OCI-LY7 (cell line): ENCODE measurements around the gene IL22RA2. TPM values are rescaled to one million over a fixed set of nuclear protein-coding genes. Genes with fewer than 3 reads are reported as not detected.

Experiments used
- BruUV-seq: library from RNA; stranded (reverse); fragments of 400-500 nt; replicated peaks from 2 replicates; lab custom pipeline; 2021; lab: Mats Ljungman, UMichigan
- CTCF ChIA-PET: fragments of 300-600 bp; sonication (Branson Sonifier 250); formaldehyde crosslinking; loops from one replicate; lab custom pipeline; 2022; ENCODE audit warnings: antibody characterized with exemption; ENCODE audit not compliant: unreplicated experiment; lab: Charles Lee
- POLR2A ChIA-PET: fragments of 300-600 bp; sonication (Branson Sonifier 250); formaldehyde crosslinking; loops from one replicate; lab custom pipeline; 2022; ENCODE audit warnings: antibody characterized with exemption; lab: Charles Lee
- DNase-seq: peaks from one replicate; pipeline ENCODE4 v3.0.0-alpha.2; 2015; ENCODE audit warnings: low spot score
- H2AFZ ChIP-seq: fragments of 200-600 bp; sonication (generic), shearing (Covaris generic); 2 replicates; pipeline ENCODE4 v1.6.1; 2014; ENCODE audit warnings: mild to moderate bottlenecking, antibody characterized with exemption, low read length, moderate library complexity
- H3K27ac ChIP-seq: fragments of 200-600 bp; sonication (generic); 2 replicates; pipeline ENCODE4 v1.5.1; 2014; ENCODE audit warnings: mixed run types, low read depth, mild to moderate bottlenecking, moderate library complexity, low read length, inconsistent platforms; ENCODE audit not compliant: poor library complexity, severe bottlenecking
- H3K36me3 ChIP-seq: fragments of 200-600 bp; sonication (generic); 2 replicates; pipeline ENCODE4 v1.6.1; 2014; ENCODE audit warnings: mild to moderate bottlenecking, antibody characterized with exemption, low read length, moderate library complexity, mixed read lengths; ENCODE audit not compliant: insufficient read depth
- H3K4me1 ChIP-seq: fragments of 200-600 bp; sonication (generic); 2 replicates; pipeline ENCODE4 v1.5.1; 2014; ENCODE audit warnings: mild to moderate bottlenecking, low read length; ENCODE audit not compliant: insufficient read depth, poor library complexity, severe bottlenecking
- H3K4me2 ChIP-seq: fragments of 200-600 bp; sonication (generic); 2 replicates; pipeline ENCODE4 v1.6.1; 2014; ENCODE audit warnings: mild to moderate bottlenecking, low read length
- H3K4me3 ChIP-seq: fragments of 200-600 bp; sonication (generic); 2 replicates; pipeline ENCODE4 v1.5.1; 2014; ENCODE audit warnings: mild to moderate bottlenecking, low read depth, low read length; ENCODE audit not compliant: poor library complexity, severe bottlenecking
- H3K79me2 ChIP-seq: fragments of 200-600 bp; sonication (generic); 2 replicates; pipeline ENCODE4 v1.6.1; 2016; ENCODE audit warnings: low read depth, mild to moderate bottlenecking, low read length, moderate library complexity, mixed read lengths; ENCODE audit not compliant: insufficient read depth
- H3K9me2 ChIP-seq: fragments of 200-600 bp; sonication (generic); 2 replicates; pipeline ENCODE4 v1.6.1; 2016; ENCODE audit warnings: mild to moderate bottlenecking, low read length, mixed read lengths; ENCODE audit not compliant: insufficient read depth
- H3K9me3 ChIP-seq: fragments of 200-600 bp; sonication (generic); 2 replicates; pipeline ENCODE4 v1.6.1; 2014; ENCODE audit warnings: mild to moderate bottlenecking, mixed run types, low read length, mixed read lengths
- H4K20me1 ChIP-seq: fragments of 200-600 bp; sonication (generic); 2 replicates; pipeline ENCODE4 v1.6.1; 2014; ENCODE audit warnings: mild to moderate bottlenecking, antibody characterized with exemption, low read length, moderate library complexity, mixed read lengths; ENCODE audit not compliant: insufficient read depth
- CTCF ChIP-seq: fragments of 200-600 bp; sonication (generic); conservative IDR thresholded peaks from 2 replicates; pipeline ENCODE4 v1.5.1; 2014; ENCODE audit warnings: mild to moderate bottlenecking, antibody characterized with exemption, low read length, moderate library complexity, mixed read lengths
- EZH2phosphoT487 ChIP-seq: fragments of 200-600 bp; sonication (generic); IDR thresholded peaks from 2 replicates; pipeline ENCODE4 v1.6.1; 2018; ENCODE audit warnings: low read depth, borderline replicate concordance, mild to moderate bottlenecking, mixed run types, antibody characterized with exemption, low read length, moderate library complexity, mixed read lengths
- intact Hi-C: fragments of 100-400 bp; cut with micrococcal nuclease; formaldehyde crosslinking; loops from one replicate; pipeline ENCODE4 v1.10.0; 2022; ENCODE audit not compliant: unreplicated experiment
- total RNA-seq, 2 experiments: library from RNA; depleted of rRNA in 1 of 2; stranded (reverse); fragments of >200 nt in 1 of 2; shearing (Covaris generic) in 1 of 2; gene quantifications; 2 replicates each; pipeline ENCODE4 v1.2.3, GENCODE V29; 2014 to 2022

The IL22RA2 gene
- total RNA-seq, 2 experiments from 2014 or later, result not detected

GRCh38 chr6:137116807-137117206 lies 56.6 kb downstream of the IL22RA2 start:
- DNase-seq, result no peak
- intact Hi-C loops, result no loop called here
- H4K20me1 ChIP-seq, result no peaks in the 10 kb centered on the region
- H2AFZ ChIP-seq, result no peak overlapping the region
- H3K36me3 ChIP-seq, result no peaks in the 10 kb centered on the region; the same call in 1 of the 2 replicates
- no peak overlapping the region for H3K4me3 ChIP-seq
- no peaks in the 10 kb centered on the region for H3K9me2 ChIP-seq
- no peak overlapping the region for H3K27ac ChIP-seq
- POLR2A ChIA-PET, result interaction anchor here (1.1 to 2.3 kb wide), 2 partner anchors 11 to 13 kb away, joined by 4 to 13 read pairs; no protein-coding TSS in a partner anchor
- H3K79me2 ChIP-seq, result no peaks in the 10 kb centered on the region
- no peaks in the 10 kb centered on the region for H3K4me1 ChIP-seq
- 0 out of 2 replicates have a peak, but pooled peaks cover 11% of the 10 kb centered on the region for H3K9me3 ChIP-seq
- CTCF ChIA-PET, result no interaction called here
- no peak for TF ChIP-seq EZH2phosphoT487
- no peak for TF ChIP-seq CTCF
- BruUV-seq, result no TSS peak
- no peak overlapping the region for H3K4me2 ChIP-seq

GRCh38 chr6:137115658-137116057 lies 57.8 kb downstream of the IL22RA2 start:
- intact Hi-C loops, result no loop called here
- H3K79me2 ChIP-seq, result no peaks in the 10 kb centered on the region
- no TSS peak for BruUV-seq

More at GRCh38 chr6:137115658-137116057, 57.8 kb downstream of the IL22RA2 start:
- H3K27ac ChIP-seq, result no peak overlapping the region
- no peaks in the 10 kb centered on the region for H4K20me1 ChIP-seq
- TF ChIP-seq CTCF (no peak), EZH2phosphoT487 (no peak)
- H3K4me1 ChIP-seq, result no peaks in the 10 kb centered on the region
- no peak overlapping the region for H3K4me2 ChIP-seq
- ChIA-PET CTCF (no interaction called here), POLR2A (interaction anchor here (0.6 to 2.3 kb wide), 6 partner anchors 9 to 32 kb away, joined by 3 to 13 read pairs (median 4); no protein-coding TSS in a partner anchor)
- no peak overlapping the region for H2AFZ ChIP-seq
- DNase-seq, result no peak
- H3K4me3 ChIP-seq, result no peak overlapping the region
- no peaks in the 10 kb centered on the region; the same call in 1 of the 2 replicates for H3K36me3 ChIP-seq
- H3K9me2 ChIP-seq, result no peaks in the 10 kb centered on the region
- H3K9me3 ChIP-seq, result 0 out of 2 replicates have a peak, but pooled peaks cover 6% of the 10 kb centered on the region
